ENCODE measurements around the gene WRNIP1. TPM values are rescaled to one million over a fixed set of nuclear protein-coding genes. Genes with fewer than 3 reads are reported as not detected.
A peak's percentile ranks its signal among the peaks of the same experiment; 100 is the strongest.
"Not testable (repeated sequence)": the region's sequence is repeated elsewhere in the genome, so short reads cannot be mapped to it uniquely, and the experiment has no call there.

The WRNIP1 gene
- polyA plus RNA-seq, 4 donors, result 59.1 to 66.2 (median 60.6) TPM

GRCh38 chr6:2760882-2761842, 4.0 kb upstream of the WRNIP1 start:
- DNase-seq (ENCODE audit: low read depth in 4 of 4, low spot score in 3 of 4), result no peak

- DNase-seq (ENCODE audit: low read depth in 4 of 4, low spot score in 3 of 4), result not testable (repeated sequence)
These were observed 2.3 kb upstream of the WRNIP1 start for GRCh38 chr6:2762868-2763267.

GRCh38 chr6:2763345-2763841, 1.8 kb upstream of the WRNIP1 start:
- no peak for DNase-seq (ENCODE audit: low read depth in 4 of 4, low spot score in 3 of 4)

DNA sequence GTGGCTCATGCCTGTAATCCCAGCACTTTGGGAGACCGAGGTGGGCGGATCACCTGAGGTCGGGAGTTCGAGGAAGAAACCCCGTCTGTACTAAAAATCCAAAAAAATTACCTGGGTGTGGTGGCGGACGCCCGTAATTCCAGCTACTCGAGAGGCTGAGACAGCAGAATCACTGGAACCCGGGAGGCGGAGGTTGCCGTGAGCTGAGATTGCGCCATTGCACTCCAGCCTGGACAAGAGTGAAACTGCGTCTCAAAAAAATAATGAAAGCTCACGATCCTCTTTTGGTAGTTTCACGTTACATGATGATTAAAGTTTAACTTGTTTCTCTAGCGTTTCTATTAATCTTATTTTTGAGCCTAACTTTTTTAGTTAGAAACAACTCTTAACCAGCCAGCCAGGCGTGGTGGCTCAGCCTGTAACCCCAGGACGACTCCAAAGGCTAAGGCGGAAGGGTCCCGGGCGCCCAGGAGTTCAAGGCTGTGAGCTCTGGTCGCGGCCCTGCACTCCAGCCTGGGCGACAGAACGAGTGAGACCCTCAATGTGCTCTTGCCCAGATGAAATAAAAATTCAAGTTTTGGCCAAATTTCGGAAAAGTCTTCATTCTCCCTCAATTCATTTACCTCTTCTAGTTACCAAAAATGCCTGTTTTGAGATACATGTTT, 1.2 kb upstream of the WRNIP1 start:
- no peak for DNase-seq (ENCODE audit: low read depth in 4 of 4, low spot score in 3 of 4)

DNA sequence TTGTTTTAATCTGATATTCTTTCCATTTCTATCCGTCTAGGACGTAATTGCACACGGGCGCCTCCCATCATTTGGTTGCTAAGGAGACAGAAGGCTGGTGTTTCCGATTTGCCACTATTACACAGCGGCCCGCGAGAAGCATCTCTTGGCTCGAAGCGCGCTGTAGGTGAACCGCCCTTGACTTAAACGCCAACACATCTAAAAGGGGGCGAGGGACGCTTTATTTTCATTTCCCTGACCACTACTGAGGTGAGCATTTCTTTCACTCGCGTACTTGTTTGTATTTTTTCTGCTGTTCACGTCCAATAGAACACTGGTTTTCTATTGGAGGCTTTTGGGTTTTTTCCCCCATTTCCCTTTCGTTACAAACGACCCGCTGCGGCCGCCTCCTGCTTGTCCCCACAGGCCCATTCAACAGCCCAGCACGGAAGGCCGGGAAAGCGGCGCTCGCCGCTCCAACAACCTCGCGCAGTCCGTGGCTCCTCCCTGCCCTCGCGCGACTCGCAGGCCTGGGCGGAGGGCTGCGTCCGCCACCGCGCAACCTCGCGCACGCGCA, 505 bp upstream of the WRNIP1 start:
- peak in 1 of 4 donors; percentile 36 for DNase-seq (ENCODE audit: low read depth in 4 of 4, low spot score in 3 of 4)

GRCh38 chr6:2765896-2766766, 938 bp downstream of the WRNIP1 start:
- DNase-seq (ENCODE audit: low read depth in 4 of 4, low spot score in 3 of 4), result peak in 1 of 4 donors; percentile 35

DNA sequence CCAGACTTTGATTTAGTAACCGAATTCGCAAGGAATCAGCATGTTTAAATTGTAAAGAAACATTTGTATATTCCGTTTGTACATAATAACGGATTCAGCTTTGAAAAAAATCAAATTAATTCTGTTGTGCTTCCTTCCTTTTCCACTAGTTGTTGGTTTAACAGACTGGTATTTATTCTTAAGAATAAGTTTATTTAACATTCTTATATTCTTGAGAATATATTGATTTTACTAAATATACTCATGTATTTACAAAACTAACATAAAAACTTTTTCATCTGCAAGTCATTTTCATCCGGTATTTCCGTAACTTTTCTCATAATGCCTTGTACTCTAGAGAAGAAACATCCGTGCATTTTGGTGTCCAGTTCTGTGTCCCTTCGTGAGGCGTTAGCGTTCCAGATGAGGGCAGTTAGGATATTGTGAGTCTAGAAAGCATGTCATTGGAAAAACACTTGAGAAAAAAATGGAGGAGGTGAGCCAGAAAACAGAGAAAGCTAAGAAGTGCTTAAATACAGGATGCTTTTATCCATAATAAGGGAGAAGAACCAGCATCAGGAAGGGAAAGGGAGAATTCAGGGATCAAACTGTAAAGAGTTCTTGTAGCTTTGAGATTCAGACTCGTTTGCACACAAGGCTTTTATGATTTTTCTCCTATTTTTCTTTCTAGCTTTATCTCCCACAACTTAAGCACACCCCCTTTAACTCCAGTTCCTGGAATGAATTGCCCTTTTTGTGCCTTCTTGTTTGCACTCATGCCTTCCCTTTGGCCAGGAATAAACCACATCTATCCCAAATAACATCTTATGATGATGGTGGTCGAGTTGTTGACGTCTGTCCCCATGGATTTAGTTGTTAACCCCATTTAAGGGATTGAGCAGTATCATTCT, 1.8 kb downstream of the WRNIP1 start:
- DNase-seq (ENCODE audit: low read depth in 4 of 4, low spot score in 3 of 4), result no peak

DNA sequence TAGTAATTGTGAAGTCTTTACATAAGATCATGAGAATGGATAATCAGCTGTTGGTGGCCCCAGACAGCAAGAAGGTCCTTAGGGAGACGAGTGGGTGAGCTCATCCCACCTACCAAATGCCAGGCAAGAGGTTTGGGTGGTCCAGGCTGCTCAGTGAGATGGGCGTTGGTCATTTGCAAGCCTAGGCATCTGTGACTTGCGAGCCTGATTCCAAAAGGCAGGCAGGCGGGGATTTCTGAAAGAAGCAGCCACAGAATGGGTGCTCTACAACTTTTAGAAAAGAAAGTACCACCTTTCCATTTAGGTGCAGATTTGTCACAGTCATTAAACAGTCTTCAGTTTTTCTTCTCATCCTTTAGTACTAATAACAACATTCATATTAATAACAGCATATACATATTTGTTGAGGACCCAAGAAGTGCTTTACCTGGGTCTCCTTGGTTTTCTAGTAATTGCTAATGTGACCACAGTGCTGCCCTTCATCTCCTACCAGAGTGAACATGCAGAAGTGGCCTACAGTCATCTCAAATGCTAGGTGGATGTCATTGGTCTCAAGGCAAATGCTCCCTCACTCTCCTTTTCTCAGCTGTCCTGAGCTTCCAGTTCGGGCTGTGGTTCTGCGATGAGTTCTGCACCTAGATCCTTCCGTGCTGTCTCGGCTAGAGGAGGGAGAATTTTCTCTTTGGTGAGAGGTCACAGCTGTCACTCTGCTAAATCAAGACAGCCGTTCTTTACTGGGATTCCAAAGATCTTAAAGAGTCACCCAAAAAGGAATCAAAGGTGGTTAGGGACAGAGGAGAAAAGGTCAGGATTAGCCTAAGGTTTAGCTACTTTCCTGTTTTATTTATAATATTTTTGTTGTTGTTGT, 2.7 kb downstream of the WRNIP1 start:
- no peak for DNase-seq (ENCODE audit: low read depth in 4 of 4, low spot score in 3 of 4)

DNA sequence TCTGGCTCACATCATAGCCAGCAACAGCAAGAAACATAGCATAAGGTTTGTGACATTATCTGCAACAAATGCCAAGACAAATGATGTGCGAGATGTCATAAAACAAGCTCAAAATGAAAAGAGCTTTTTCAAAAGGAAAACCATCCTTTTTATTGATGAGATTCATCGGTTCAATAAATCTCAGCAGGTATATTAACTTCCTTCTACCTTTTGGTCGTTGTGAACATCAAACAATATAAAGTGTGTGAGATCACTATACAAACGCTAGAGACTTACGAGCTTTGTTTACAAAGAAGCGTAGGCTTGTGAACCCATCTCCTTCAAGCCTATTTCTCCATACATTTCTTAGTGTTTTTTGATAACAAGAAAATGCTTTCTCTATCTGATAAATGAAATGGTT, 3.5 kb downstream of the WRNIP1 start:
- no peak for DNase-seq (ENCODE audit: low read depth in 4 of 4, low spot score in 3 of 4)

GRCh38 chr6:2770171-2770570, 5.0 kb downstream of the WRNIP1 start:
- DNase-seq (ENCODE audit: low read depth in 4 of 4, low spot score in 3 of 4), result no peak

- no peak for DNase-seq (ENCODE audit: low read depth in 4 of 4, low spot score in 3 of 4)
These were observed 5.9 kb downstream of the WRNIP1 start for GRCh38 chr6:2771079-2771478.

DNA sequence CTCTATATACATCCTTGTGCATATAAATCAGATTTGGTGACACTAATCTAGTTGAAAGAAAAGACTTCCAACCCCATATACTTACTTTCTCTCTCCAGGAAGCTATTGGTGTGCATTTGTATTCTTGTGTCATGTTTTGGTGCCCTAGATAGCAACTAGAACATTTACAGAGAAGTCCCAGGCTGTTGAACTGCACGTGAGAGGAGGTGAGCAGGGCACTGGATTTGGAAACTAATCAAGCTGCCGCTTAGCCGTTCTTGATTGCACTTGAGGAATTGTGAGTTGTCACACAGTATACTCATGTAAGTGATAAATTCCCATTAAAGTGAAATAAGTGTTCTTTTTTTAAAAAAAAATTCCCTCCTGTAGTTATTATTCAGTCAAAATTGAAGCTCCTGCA, 7.6 kb downstream of the WRNIP1 start:
- DNase-seq (ENCODE audit: low read depth in 4 of 4, low spot score in 3 of 4), result no peak

GRCh38 chr6:2773449-2773848, 8.3 kb downstream of the WRNIP1 start:
- no peak for DNase-seq (ENCODE audit: low read depth in 4 of 4, low spot score in 3 of 4)

DNA sequence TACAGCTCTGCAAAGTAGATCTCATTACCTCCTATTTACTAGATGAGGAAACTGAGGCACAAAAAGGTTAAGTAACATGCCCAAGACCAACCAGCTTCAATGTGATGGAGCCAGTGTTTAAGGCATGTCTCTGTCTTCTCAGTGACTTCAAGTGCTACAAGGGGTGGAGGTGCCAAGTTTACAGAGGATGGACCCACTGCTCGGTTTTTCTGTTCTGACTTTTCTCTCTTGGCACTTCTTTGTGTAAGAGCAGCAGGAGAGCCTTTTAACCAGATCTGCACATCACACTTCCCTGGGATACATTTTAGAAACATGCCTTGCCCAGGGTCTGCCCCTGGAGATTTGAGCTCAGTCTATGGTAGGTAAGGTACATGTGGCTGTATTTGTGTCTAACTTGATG, 9.8 kb downstream of the WRNIP1 start:
- no peak for DNase-seq (ENCODE audit: low read depth in 4 of 4, low spot score in 3 of 4)

DNA sequence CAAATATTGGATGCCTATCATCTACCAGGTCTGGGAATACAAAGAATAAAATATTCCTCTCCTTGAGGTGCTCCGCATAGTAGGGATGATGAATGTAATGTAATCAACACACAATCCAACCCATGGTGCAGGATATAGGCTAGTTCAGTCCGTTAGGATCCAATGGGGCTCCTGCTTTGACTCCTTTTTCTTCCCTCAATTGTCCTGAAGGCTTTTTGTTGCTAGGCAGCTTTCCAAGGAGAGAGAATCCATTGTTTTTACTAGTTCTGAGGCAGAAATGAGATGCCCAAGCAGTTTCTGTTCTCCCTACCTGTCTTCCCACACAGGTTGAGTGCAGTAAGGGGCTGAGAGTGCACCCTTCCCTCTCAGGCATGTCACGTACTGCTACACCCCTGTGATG, 12.1 kb downstream of the WRNIP1 start:
- no peak for DNase-seq (ENCODE audit: low read depth in 4 of 4, low spot score in 3 of 4)

GRCh38 chr6:2780102-2780737, 15.0 kb downstream of the WRNIP1 start:
- DNase-seq (ENCODE audit: low read depth in 4 of 4, low spot score in 3 of 4), result no peak

DNA sequence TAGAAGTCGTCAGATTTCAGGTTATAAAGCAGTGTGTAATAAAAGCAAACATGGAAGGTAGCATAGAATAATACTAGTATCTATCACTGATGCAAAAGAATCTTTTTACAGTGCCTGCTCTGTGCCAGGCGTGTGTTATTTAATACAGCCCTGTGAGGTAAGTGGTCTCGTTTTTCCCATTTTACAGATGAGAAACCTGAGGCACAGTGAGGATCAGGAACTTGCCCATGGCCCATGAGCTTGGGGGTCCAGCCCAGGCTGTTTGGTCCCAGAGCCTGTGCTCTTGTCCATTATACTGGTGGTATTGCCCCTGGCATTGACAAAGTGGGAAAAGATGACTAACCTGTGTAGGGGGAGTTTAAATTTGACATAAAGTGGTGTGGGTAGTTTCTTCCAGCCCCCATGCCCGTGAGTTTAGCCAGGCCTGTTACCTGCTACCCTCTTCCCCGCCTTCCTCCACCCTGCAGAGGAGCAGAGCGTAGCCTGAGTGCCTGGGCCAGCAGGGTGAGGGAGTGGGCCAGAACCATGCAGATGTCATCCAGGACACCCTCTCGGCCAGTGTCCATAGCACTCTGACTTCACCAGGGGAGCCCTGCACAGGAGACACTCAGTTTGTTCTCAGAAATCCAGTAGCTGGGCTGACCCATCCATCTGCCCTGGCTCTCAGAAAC, 16.6 kb downstream of the WRNIP1 start:
- DNase-seq (ENCODE audit: low read depth in 4 of 4, low spot score in 3 of 4), result no peak

DNA sequence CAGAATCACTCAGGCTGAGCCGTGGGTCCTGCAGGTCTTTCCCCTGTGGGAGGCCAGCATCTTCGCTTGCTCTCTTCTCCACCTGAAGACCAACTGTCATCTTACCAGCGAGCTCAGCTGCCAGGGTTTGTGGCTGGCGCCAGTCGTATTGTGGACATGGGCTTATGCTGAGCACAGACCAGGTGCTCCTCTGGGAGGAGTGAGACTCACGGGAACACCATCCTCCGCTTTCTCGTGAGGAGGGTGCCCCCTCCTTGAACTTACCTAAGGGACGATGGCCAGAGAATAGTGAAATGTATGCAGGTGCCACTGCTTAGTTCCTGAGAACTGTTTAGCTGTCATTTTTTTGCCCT, 17.1 kb downstream of the WRNIP1 start:
- no peak for DNase-seq (ENCODE audit: low read depth in 4 of 4, low spot score in 3 of 4)
